ENCODE data around the gene SCPEP1.

- no peak for TF ChIP-seq MEF2A (IDR thresholded peaks at IDR 0.05; ENCODE audit: borderline replicate concordance, low read depth)
- TF ChIP-seq RAD21 (IDR thresholded peaks at IDR 0.05; ENCODE audit: low read length) = no peak
These were observed 70.2 kb downstream of the SCPEP1 start for GRCh38 chr17:57048096-57048495.
